Stimulated activated naive CD8-positive, alpha-beta T cell treated with anti-CD3 and anti-CD28 coated beads, Interleukin-15, amount 100 ng/mL, for 72 hours (primary cell): ENCODE data around the gene CPO.
A peak's percentile ranks its signal among the peaks of the same experiment; 100 is the strongest.

ENCODE experiments used
- ATAC-seq: fragments of 150-1000 bp; cut with Tn5 transposase; 2 replicates; pipeline ENCODE4 v1.10.0; 2021; ENCODE audit warnings: mild to moderate bottlenecking, moderate library complexity
- DNase-seq, 2 donors: peaks; one replicate each; pipeline ENCODE4 v3.0.0; 2021 to 2022
- H3K27ac Mint-ChIP-seq, 2 donors: one replicate each; pipeline ENCODE4 v1.8.0; 2022; ENCODE audit warnings: mild to moderate bottlenecking in 2 of 2, mixed read lengths in 2 of 2, moderate library complexity in 2 of 2
- H3K27me3 Mint-ChIP-seq: one replicate; pipeline ENCODE4 v1.8.0; 2022; ENCODE audit warnings: mixed read lengths
- H3K4me1 Mint-ChIP-seq: one replicate; pipeline ENCODE4 v1.8.0; 2022; ENCODE audit warnings: mild to moderate bottlenecking, mixed read lengths
- H3K4me3 Mint-ChIP-seq, 2 donors: one replicate each; pipeline ENCODE4 v1.8.0; 2022; ENCODE audit warnings: mild to moderate bottlenecking in 2 of 2, mixed read lengths in 2 of 2, moderate library complexity in 1 of 2
- H3K9me3 Mint-ChIP-seq, 2 donors: one replicate each; pipeline ENCODE4 v1.8.0; 2022; ENCODE audit warnings: mixed read lengths in 2 of 2

CPO gene

GRCh38 chr2:206962966-206963365, 23.6 kb downstream of the CPO start:
- Mint-ChIP-seq H3K27ac (no peak overlapping the region), H3K4me3 (no peak overlapping the region), H3K9me3 (no peaks in the 10 kb centered on the region), H3K27me3 (no peaks in the 10 kb centered on the region), H3K4me1 (peaks cover 7% of the 10 kb centered on the region)
- no peak for ATAC-seq
- DNase-seq = no peak

DNA sequence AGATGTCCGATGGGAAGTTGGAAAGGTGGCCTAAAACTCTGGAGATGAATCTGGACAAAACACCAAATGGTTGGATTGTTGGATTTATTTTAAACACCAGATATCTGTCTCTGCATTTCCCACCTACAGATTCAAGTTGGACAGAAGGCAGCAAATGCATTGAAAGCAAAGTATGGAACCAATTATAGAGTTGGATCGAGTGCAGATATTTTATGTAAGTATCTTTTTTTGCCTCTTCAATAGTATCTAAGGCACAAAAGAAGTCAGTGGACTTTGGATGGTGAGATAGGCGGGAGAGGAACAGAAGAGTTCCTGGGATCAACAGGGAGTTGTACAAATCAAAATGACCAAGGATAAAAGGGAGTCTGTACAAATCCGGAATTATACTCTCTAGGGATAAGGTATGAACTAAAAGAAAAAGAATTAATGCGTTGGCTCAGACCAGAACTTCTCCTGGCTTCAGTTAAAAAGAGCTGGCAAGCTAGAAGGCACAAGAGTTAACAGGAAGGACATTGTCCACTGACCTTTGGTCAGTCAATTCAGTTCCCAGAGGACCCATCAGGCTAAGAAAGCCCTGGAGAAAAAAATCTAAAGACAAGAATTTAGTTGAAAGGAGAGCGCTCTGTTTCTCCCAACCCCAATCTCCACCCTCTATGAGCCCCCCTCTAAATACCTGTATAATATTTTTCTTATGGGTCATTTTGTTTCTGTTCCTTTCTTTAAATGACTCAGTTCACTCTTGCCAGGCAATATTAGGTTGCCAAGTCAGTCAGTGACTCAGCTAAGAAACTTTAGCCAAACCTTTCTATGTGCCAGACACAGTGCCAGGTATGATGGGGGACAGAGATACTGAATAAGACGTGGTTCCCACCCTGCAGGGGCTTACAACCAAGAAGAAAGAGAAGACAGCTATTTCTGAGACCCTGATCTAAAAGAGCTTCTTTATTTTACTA, 29.1 kb downstream of the CPO start:
- Mint-ChIP-seq H3K4me3 (no peak overlapping the region), H3K27ac (no peak overlapping the region), H3K9me3 (no peaks in the 10 kb centered on the region), H3K27me3 (no peaks in the 10 kb centered on the region), H3K4me1 (peaks cover 7% of the 10 kb centered on the region)
- DNase-seq = no peak
- no peak for ATAC-seq

DNA sequence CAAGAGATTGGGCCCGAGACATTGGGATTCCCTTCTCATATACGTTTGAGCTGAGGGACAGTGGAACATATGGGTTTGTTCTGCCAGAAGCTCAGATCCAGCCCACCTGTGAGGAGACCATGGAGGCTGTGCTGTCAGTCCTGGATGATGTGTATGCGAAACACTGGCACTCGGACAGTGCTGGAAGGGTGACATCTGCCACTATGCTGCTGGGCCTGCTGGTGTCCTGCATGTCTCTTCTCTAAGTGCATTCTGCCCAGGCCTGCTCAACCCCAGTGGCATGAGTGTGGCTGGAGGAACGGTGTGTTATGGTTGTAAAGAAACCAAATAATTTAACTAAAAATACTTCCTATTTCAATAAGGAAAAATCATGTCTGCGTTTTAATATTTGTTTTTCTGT, 29.9 kb downstream of the CPO start:
- Mint-ChIP-seq H3K27me3 (peaks cover 7% of the 10 kb centered on the region), H3K4me1 (peaks cover 4% of the 10 kb centered on the region), H3K9me3 (no peaks in the 10 kb centered on the region), H3K4me3 (no peak overlapping the region), H3K27ac (no peak overlapping the region)
- DNase-seq = no peak
- ATAC-seq = no peak

DNA sequence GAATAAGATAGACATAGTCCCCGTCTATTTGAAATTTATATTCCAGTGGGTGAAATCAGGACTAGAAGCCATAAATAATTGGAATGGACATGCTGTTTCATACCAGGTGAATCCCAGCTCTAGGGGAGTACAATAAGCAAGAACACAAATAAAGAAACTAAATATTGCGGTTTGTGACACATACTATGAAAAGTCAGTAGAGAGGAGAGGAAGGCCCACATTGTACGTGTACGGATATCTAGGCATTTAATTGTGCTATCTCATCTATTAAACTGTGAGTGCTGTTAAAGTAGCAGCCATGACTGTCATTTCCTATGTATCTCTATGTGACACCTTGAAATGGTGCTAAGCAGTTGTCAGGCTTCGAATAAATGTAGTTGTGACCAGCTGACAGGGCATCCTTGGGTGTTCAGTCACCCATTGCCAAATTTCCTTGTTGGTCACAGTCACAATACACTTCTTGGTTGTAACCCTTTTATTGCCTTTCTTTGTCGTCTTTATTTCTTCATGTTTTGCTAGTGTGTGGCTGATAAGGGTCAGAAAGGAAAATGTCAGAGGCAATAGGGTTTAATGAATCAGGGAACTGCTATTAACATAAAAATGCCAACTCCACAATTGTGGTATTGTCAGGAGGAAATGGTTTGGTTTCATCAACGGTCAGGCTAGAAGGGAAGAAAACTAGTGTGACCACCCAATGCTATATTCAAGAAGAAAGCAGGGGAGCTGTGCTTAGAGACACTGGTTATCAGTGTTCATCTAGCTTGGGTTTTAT, 31.5 kb downstream of the CPO start:
- no peak for DNase-seq
- Mint-ChIP-seq H3K27ac (no peak overlapping the region), H3K27me3 (peaks cover 15% of the 10 kb centered on the region), H3K4me1 (no peaks in the 10 kb centered on the region), H3K4me3 (no peak overlapping the region), H3K9me3 (peaks cover 7% of the 10 kb centered on the region in 2 donors)
- no peak for ATAC-seq

GRCh38 chr2:206971805-206972204, 32.5 kb downstream of the CPO start:
- H3K4me1 Mint-ChIP-seq = no peaks in the 10 kb centered on the region
- no peak for ATAC-seq
- no peak overlapping the region for H3K4me3 Mint-ChIP-seq
- H3K9me3 Mint-ChIP-seq = peaks cover 7 to 8% of the 10 kb centered on the region in 2 donors
- DNase-seq = no peak
- no peak overlapping the region for H3K27ac Mint-ChIP-seq
- H3K27me3 Mint-ChIP-seq = peaks cover 16% of the 10 kb centered on the region

- H3K9me3 Mint-ChIP-seq = peaks cover 7 to 8% of the 10 kb centered on the region in 2 donors
- no peak for ATAC-seq
These were observed 35.2 kb downstream of the CPO start for GRCh38 chr2:206974551-206974950.

DNA sequence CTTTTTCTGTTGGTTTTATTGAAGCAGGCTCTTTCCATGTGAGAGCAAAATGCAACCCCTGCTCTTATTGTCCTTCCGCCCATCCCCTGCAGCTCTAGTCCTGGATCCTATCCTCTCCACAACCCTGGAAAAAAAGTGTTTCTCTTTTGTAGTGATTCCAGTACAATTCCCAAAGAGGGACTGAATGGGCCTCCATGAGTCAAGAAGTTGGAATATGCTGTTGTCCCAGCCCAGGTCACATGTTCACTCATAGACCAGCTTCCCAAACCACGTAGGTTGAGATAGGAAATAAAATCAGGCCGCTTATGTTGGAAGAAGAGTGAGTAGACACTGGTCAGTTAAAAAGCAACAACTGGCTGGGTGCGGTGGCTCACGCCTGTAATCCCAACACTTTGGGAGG, 39.4 kb downstream of the CPO start:
- peaks cover 13% of the 10 kb centered on the region for H3K27me3 Mint-ChIP-seq
- ATAC-seq (no peak), DNase-seq (no peak)
- H3K9me3 Mint-ChIP-seq = peaks cover 7 to 8% of the 10 kb centered on the region in 2 donors
- H3K4me3 Mint-ChIP-seq = no peak overlapping the region
- no peak overlapping the region for H3K27ac Mint-ChIP-seq
- H3K4me1 Mint-ChIP-seq = no peaks in the 10 kb centered on the region

More at GRCh38 chr2:206974551-206974950, 35.2 kb downstream of the CPO start:
- Mint-ChIP-seq H3K27ac (no peak overlapping the region), H3K27me3 (peaks cover 16% of the 10 kb centered on the region), H3K4me1 (no peaks in the 10 kb centered on the region), H3K4me3 (no peak overlapping the region)
- no peak for DNase-seq

DNA sequence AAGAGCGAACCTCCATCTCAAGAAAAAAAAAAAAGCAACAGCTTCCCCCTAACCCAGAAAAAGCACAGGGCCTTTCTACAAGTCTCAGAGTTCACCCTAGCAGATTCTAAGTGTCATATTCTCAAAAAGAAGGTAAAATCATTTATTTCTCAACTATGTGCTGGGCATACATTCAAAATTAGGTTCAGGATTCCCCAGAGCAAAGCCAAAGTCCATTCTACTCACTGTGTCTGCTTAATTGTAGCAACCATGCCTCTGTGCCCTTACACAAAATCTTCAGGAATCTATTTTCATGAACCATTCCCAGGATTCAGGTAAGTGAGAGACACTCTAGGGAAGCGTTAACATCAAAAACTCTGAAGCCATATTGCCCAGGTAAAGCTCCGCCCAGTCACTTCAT, 40.0 kb downstream of the CPO start:
- peaks cover 5% of the 10 kb centered on the region for H3K4me1 Mint-ChIP-seq
- DNase-seq = no peak
- H3K27me3 Mint-ChIP-seq = peaks cover 8% of the 10 kb centered on the region
- peaks cover 7 to 8% of the 10 kb centered on the region in 2 donors for H3K9me3 Mint-ChIP-seq
- H3K27ac Mint-ChIP-seq = no peak overlapping the region
- H3K4me3 Mint-ChIP-seq = no peak overlapping the region
- ATAC-seq = no peak

DNA sequence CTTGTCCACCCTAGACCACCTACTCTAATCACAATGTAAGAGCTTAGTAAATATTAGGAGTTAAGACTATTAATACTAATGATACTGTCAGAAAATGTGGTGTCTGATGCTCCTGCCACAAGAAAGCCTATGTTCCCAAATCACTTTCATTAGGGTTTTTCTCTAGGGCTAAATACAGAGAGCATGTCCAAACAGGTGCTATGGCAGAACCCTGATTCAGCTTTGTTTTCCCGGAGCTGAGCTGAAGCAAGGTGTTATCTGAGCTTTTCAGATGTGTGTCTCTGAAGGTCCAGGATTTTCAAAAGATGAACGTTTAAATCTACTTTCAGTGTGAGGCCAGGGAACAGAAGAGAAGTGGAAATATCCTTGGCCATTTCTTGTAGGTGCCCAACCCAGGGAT, 40.6 kb downstream of the CPO start:
- H3K4me1 Mint-ChIP-seq = peaks cover 7% of the 10 kb centered on the region
- H3K27ac Mint-ChIP-seq = no peak overlapping the region
- H3K27me3 Mint-ChIP-seq = peaks cover 8% of the 10 kb centered on the region
- no peak overlapping the region for H3K4me3 Mint-ChIP-seq
- H3K9me3 Mint-ChIP-seq = peaks cover 7 to 8% of the 10 kb centered on the region in 2 donors
- ATAC-seq (no peak), DNase-seq (no peak)

DNA sequence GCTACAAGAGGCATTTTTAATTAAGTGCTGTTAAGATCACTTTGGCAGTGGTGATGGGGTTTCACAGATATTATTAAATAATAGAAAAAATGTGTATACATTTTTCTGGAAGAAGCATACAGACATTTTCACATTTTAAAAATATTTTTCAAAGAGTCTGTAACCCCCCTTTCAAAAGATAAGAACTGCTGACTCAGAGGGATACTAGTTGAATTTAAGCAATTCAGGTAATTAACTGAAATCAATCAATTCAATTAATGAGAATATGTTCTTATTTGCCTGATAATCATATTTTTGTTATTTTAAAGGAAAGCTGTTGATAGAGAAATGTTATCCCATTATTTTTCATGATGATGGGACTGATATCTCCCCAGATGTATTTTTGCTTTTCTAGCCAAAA, 41.1 kb downstream of the CPO start:
- peaks cover 4% of the 10 kb centered on the region for H3K27me3 Mint-ChIP-seq
- ATAC-seq = no peak
- H3K4me1 Mint-ChIP-seq = peaks cover 7% of the 10 kb centered on the region
- no peak for DNase-seq
- no peak overlapping the region for H3K4me3 Mint-ChIP-seq
- no peak overlapping the region for H3K27ac Mint-ChIP-seq
- peaks cover 3 to 5% of the 10 kb centered on the region in 2 donors for H3K9me3 Mint-ChIP-seq

DNA sequence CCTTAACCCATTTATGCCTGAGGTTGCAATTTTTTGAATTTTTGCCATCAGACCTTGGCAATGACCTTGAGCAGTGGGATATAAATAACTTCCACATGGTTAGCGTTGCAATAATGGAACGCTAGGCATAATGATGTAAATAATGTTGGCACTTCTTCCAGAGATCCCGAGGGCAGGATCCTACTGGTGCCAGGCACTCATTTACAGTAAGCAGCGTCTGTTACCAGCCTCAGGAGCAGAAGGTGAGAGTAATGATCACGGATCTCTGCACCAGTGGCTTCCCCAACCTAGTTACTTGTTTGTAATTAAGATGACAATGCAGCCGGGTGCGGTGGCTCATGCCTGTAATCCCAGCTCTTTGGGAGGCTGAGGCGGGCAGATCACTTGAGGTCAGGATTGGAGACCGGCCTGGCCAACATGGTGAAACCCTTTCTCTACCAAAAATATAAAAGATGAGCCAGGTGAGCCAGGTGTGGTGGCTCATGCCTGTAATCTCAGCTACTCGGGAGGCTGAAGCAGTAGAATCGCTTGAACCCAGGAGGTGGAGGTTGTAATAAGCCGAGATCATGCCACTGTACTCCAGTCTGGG, 41.9 kb downstream of the CPO start:
- peaks cover 14% of the 10 kb centered on the region for H3K4me1 Mint-ChIP-seq
- DNase-seq (no peak), ATAC-seq (no peak)
- H3K4me3 Mint-ChIP-seq = no peak overlapping the region
- no peak overlapping the region for H3K27ac Mint-ChIP-seq
- H3K27me3 Mint-ChIP-seq = no peaks in the 10 kb centered on the region
- H3K9me3 Mint-ChIP-seq = peaks cover 0 to 1% of the 10 kb centered on the region in 2 donors

- no peak overlapping the region for H3K4me3 Mint-ChIP-seq
- ATAC-seq = peak; percentile 75
- no peak overlapping the region for H3K27ac Mint-ChIP-seq
- H3K27me3 Mint-ChIP-seq = no peaks in the 10 kb centered on the region
- peaks cover 21% of the 10 kb centered on the region for H3K4me1 Mint-ChIP-seq
- peak; percentile 35 to 45 for DNase-seq
- peaks cover 0 to 8% of the 10 kb centered on the region in 2 donors for H3K9me3 Mint-ChIP-seq
These were observed 42.5 kb downstream of the CPO start for GRCh38 chr2:206981739-206982340.

- Mint-ChIP-seq H3K27ac (no peak overlapping the region), H3K9me3 (peaks cover 0 to 9% of the 10 kb centered on the region in 2 donors), H3K27me3 (no peaks in the 10 kb centered on the region), H3K4me1 (peaks cover 27% of the 10 kb centered on the region), H3K4me3 (no peak overlapping the region)
- ATAC-seq (no peak), DNase-seq (no peak)
These were observed 43.1 kb downstream of the CPO start for GRCh38 chr2:206982360-206982955.

- Mint-ChIP-seq H3K27me3 (no peaks in the 10 kb centered on the region), H3K4me1 (peaks cover 31% of the 10 kb centered on the region), H3K9me3 (peaks cover 0 to 9% of the 10 kb centered on the region in 2 donors), H3K4me3 (no peak overlapping the region), H3K27ac (no peak overlapping the region)
- no peak for ATAC-seq
- no peak for DNase-seq
These were observed 44.0 kb downstream of the CPO start for GRCh38 chr2:206983161-206983859.
